K562 (cell line): ENCODE data around the gene PLCL2. TPM values are rescaled to one million over a fixed set of nuclear protein-coding genes. Genes with fewer than 3 reads are reported as not detected.

Experiments used
- ATAC-seq: fragments of 200-7000 bp; cut with Tn5 transposase; 3 replicates; pipeline ENCODE4 v1.9.1; 2020; ENCODE audit warnings: moderate library complexity
- BruUV-seq: library from RNA; stranded (reverse); fragments of 400-500 nt; replicated peaks from 2 replicates; lab custom pipeline; 2021; lab: Mats Ljungman, UMichigan
- CTCF ChIA-PET: fragments of 300-600 bp; formaldehyde crosslinking; extraction: SDS; loops from one replicate; lab custom pipeline; 2021; ENCODE audit warnings: low intra/inter-chr PET ratio; lab: Yijun Ruan, JAX
- POLR2A ChIA-PET: fragments of 300-600, 350-650 bp; sonication (Branson Sonifier 250); formaldehyde crosslinking; extraction: SDS; loops from one replicate; lab custom pipeline; 2021; ENCODE audit warnings: antibody characterized with exemption, inconsistent platforms; lab: Yijun Ruan, JAX
- DNase-seq, 4 experiments: peaks; one replicate each; pipeline versions ENCODE4 v3.0.0 to v3.0.0-alpha.2; 2011 to 2018; ENCODE audit warnings: low spot score in 3 of 4, mixed read lengths in 3 of 4; ENCODE audit errors: extremely low read depth in 1 of 4
- FAIRE-seq: peaks from 2 replicates; lab custom pipeline; 2011; peaks lifted over from hg19 to GRCh38; lab: Jason Lieb, UNC
- H2AFZ ChIP-seq: 2 replicates; pipeline ENCODE4 v1.6.0; 2011; ENCODE audit warnings: low read depth, low read length, control low read depth, inconsistent platforms
- H3K27ac ChIP-seq: fragments of 200-600 bp; 3 replicates; pipeline ENCODE4 v1.8.0; 2011; ENCODE audit warnings: low read depth, mild to moderate bottlenecking, control low read depth, inconsistent platforms, low read length, moderate library complexity, mixed read lengths; ENCODE audit errors: extremely low read depth
- H3K27me3 ChIP-seq, 2 experiments: fragments of 300-600 bp in 1 of 2; 2 replicates in 1 of 2; 3 replicates in 1 of 2; pipeline versions ENCODE4 v1.6.0 to v1.8.0; 2011; ENCODE audit warnings: inconsistent platforms in 2 of 2, low read length in 2 of 2, mild to moderate bottlenecking in 1 of 2, mixed read lengths in 1 of 2, moderate library complexity in 1 of 2; ENCODE audit not compliant: control insufficient read depth in 2 of 2, insufficient read depth in 2 of 2
- H3K36me3 ChIP-seq: fragments of 300-600 bp; 3 replicates; pipeline ENCODE4 v1.8.0; 2011; ENCODE audit warnings: mild to moderate bottlenecking, low read length, inconsistent platforms; ENCODE audit not compliant: control insufficient read depth, insufficient read depth
- H3K4me1 ChIP-seq, 2 experiments: fragments of 200-600 bp in 1 of 2; replicated peaks in 1 of 2; 2 replicates in 1 of 2; 3 replicates in 1 of 2; pipeline versions ENCODE4 v1.5.1 to v1.8.0; 2011; ENCODE audit warnings: inconsistent platforms in 2 of 2, low read length in 2 of 2, mild to moderate bottlenecking in 1 of 2, mixed read lengths in 1 of 2, moderate library complexity in 1 of 2; ENCODE audit not compliant: control insufficient read depth in 2 of 2, insufficient read depth in 2 of 2
- H3K4me2 ChIP-seq: 2 replicates; pipeline ENCODE4 v1.6.1; 2011; ENCODE audit warnings: low read length, control low read depth, inconsistent platforms, mixed read lengths; ENCODE audit not compliant: insufficient read depth
- H3K4me3 ChIP-seq: fragments of 200-600 bp; sonication (generic), shearing (Covaris generic); 2 replicates; pipeline ENCODE4 v1.5.1; 2016; ENCODE audit warnings: control low read depth, inconsistent platforms
- H3K79me2 ChIP-seq: fragments of 200-600 bp; 3 replicates; pipeline ENCODE4 v1.8.0; 2011; ENCODE audit warnings: low read length, inconsistent platforms; ENCODE audit not compliant: control insufficient read depth, insufficient read depth
- H3K9ac ChIP-seq, 2 experiments: 2 replicates each; pipeline versions ENCODE4 v1.6.0 to v1.6.1; 2011; ENCODE audit warnings: low read depth in 2 of 2, low read length in 2 of 2, control low read depth in 1 of 2, inconsistent platforms in 1 of 2, mild to moderate bottlenecking in 1 of 2, mixed read lengths in 1 of 2; ENCODE audit not compliant: insufficient read depth in 1 of 2
- H3K9me1 ChIP-seq: one replicate; pipeline ENCODE4 v1.6.0; 2011; ENCODE audit warnings: inconsistent platforms, mild to moderate bottlenecking, low read length, moderate library complexity; ENCODE audit not compliant: control insufficient read depth, insufficient read depth
- H3K9me3 ChIP-seq: replicated peaks from 2 replicates; pipeline ENCODE4 v1.5.1; 2011; ENCODE audit warnings: low read depth, low read length, inconsistent platforms; ENCODE audit not compliant: control insufficient read depth, insufficient read depth
- H4K20me1 ChIP-seq: replicated peaks from 2 replicates; pipeline ENCODE4 v1.6.1; 2011; ENCODE audit warnings: low read length, inconsistent platforms, mixed read lengths; ENCODE audit not compliant: control insufficient read depth, insufficient read depth
- DDX20 ChIP-seq: fragments of 450-650 bp; IDR thresholded peaks from 2 replicates; pipeline ENCODE4 v1.6.1; 2016; ENCODE audit warnings: missing genetic modification characterization, low read depth, mild to moderate bottlenecking, missing compliant biosample characterization, moderate library complexity
- DMBX1 ChIP-seq: fragments of 250-450 bp; sonication (Bioruptor Pico); IDR thresholded peaks from 2 replicates; pipeline ENCODE4 v1.8.0; 2022; ENCODE audit warnings: inconsistent platforms, mild to moderate bottlenecking, moderate library complexity, borderline replicate concordance
- FOXO4 ChIP-seq: fragments of 450-650 bp; formaldehyde crosslinking; IDR thresholded peaks from 2 replicates; pipeline ENCODE4 v1.4.0; 2020; ENCODE audit warnings: mild to moderate bottlenecking, moderate library complexity
- MAZ ChIP-seq, 2 experiments: fragments of 450-650 bp in 1 of 2; sonication (generic) in 1 of 2; formaldehyde crosslinking; IDR thresholded peaks in 1 of 2; conservative IDR thresholded peaks in 1 of 2; 2 replicates each; pipeline versions ENCODE4 v1.4.0 to v1.5.0; 2020; ENCODE audit warnings: mild to moderate bottlenecking in 1 of 2, missing genetic modification reagents in 1 of 2
- MBD2 ChIP-seq: sonication (generic); IDR thresholded peaks from 2 replicates; pipeline ENCODE4 v1.6.1; 2016; ENCODE audit warnings: low read depth, borderline replicate concordance
- MTA1 ChIP-seq: fragments of 450-650 bp; IDR thresholded peaks from 2 replicates; pipeline ENCODE4 v1.6.1; 2017; ENCODE audit warnings: borderline replicate concordance
- NCOA1 ChIP-seq: fragments of 450-650 bp; IDR thresholded peaks from 2 replicates; pipeline ENCODE4 v1.6.1; 2016; ENCODE audit warnings: low read depth
- RBM39 ChIP-seq: fragments of 200-400 bp; formaldehyde crosslinking; optimal IDR thresholded peaks from 2 replicates; pipeline ENCODE3; 2018; ENCODE audit warnings: low read depth, low read length
- RFX7 ChIP-seq: fragments of 250-450 bp; sonication (Bioruptor Pico); IDR thresholded peaks from 2 replicates; pipeline ENCODE4 v1.5.1; 2021; ENCODE audit warnings: mild to moderate bottlenecking
- TBL1XR1 ChIP-seq, 2 experiments: IDR thresholded peaks; 2 replicates each; pipeline ENCODE4 v1.6.1; 2012; ENCODE audit warnings: improper control_type of control experiment in 2 of 2, low read length in 2 of 2, mild to moderate bottlenecking in 1 of 2
- TFAM ChIP-seq: fragments of 250-450 bp; sonication (Bioruptor Pico); conservative IDR thresholded peaks from 2 replicates; pipeline ENCODE4 v1.5.0; 2021; ENCODE audit warnings: mild to moderate bottlenecking, moderate library complexity
- ZBTB9 ChIP-seq: fragments of 450-650 bp; formaldehyde crosslinking; IDR thresholded peaks from 2 replicates; pipeline ENCODE4 v1.4.0; 2020; ENCODE audit warnings: mild to moderate bottlenecking, moderate library complexity
- ZNF121 ChIP-seq: sonication (generic); formaldehyde crosslinking; conservative IDR thresholded peaks from 2 replicates; pipeline ENCODE4 v1.8.0; 2022; ENCODE audit warnings: missing genetic modification reagents
- ZNF551 ChIP-seq: fragments of 250-450 bp; sonication (Bioruptor Pico); IDR thresholded peaks from 2 replicates; pipeline ENCODE4 v1.5.0; 2021; ENCODE audit warnings: mild to moderate bottlenecking, moderate library complexity
- ZNF785 ChIP-seq: fragments of 250-450 bp; sonication (Bioruptor Pico); IDR thresholded peaks from 2 replicates; pipeline ENCODE4 v1.4.0; 2020; ENCODE audit warnings: mild to moderate bottlenecking
- WGBS: fragments of 100-300 bp; shearing (Covaris generic); methylation state at CpG from one replicate; pipeline ENCODE4 v1.1.6; 2016; ENCODE audit warnings: low coverage, mixed read lengths; ENCODE audit not compliant: insufficient coverage; ENCODE audit errors: missing lambda C conversion rate; 5-methylcytosine and 5-hydroxymethylcytosine counted together
- in situ Hi-C: fragments of 300-500 bp; cut with MboI; formaldehyde crosslinking; loops from 4 replicates; pipeline ENCODE4 v1.15.0; 2018; ENCODE audit warnings: inconsistent platforms, mixed read lengths
- intact Hi-C: fragments of 100-400 bp; cut with micrococcal nuclease; formaldehyde crosslinking; loops from 2 replicates; pipeline ENCODE4 v1.14.2; 2022
- polyA plus RNA-seq, 8 experiments: library from polyadenylated mRNA; depleted of rRNA in 4 of 8; stranded (reverse) in 5 of 8; unstranded in 3 of 8; fragments of >200 nt; fragmentation: Nextera tagmentation in 2 of 8; fragmentation: Illumina TruSeq in 1 of 8; extraction: Ambion mirVana in 2 of 8; extraction: Trizol in 1 of 8; gene quantifications; 2 replicates each; pipeline versions ENCODE4 v1.2.1 to v1.2.3, GENCODE V29; 2011 to 2014; ENCODE audit warnings: inconsistent platforms in 1 of 8, missing spikeins in 1 of 8
- total RNA-seq, 7 experiments: library from RNA; depleted of rRNA in 6 of 7; stranded (reverse); fragments of >200 nt in 6 of 7; fragmentation: Illumina TruSeq in 2 of 7; extraction: Trizol in 2 of 7; gene quantifications; 2 replicates each; pipeline versions ENCODE4 v1.2.1 to v1.2.3, GENCODE V29; 2011 to 2021; ENCODE audit warnings: low replicate concordance in 1 of 7
- TF ChIP-seq, protein P1 (sequence below): fragments of 450-650 bp; IDR thresholded peaks from 2 replicates; pipeline ENCODE4 v1.6.1; 2016; ENCODE audit warnings: borderline replicate concordance
- TF ChIP-seq, protein P2 (sequence below), 2 experiments: fragments of 250-450 bp in 1 of 2; fragments of 450-650 bp in 1 of 2; sonication (Bioruptor Pico) in 1 of 2; IDR thresholded peaks; 2 replicates each; pipeline versions ENCODE4 v1.6.1 to v1.8.0; 2016 to 2021; ENCODE audit warnings: mild to moderate bottlenecking in 2 of 2, moderate library complexity in 2 of 2, missing compliant biosample characterization in 1 of 2, missing genetic modification characterization in 1 of 2

The PLCL2 gene
- total and polyA plus RNA-seq, 9 of the 15 experiments (the other 6 are each of a cell fraction or from before 2014, with no cell fraction given), result 0.03 to 0.18 (median 0.11) TPM; not detected in 2

DNA sequence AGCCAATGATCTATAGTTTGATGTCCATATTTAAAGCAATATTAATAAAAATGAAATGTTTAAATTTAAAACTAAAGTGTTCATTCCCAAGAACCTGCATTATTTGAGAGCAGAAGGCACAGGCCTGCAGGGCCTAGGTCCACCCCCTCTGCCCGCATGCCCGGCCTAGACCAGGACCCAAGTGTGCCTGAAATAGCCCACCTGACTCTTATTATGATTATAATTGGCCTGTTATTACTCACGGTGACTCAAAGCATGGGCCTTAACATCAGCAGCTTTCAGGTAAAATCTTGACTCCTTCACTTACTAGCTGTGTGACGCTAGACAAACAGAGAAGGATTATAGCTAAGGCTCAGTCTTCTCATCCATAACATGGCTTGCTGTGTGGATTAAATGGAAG, 128.8 kb downstream of the PLCL2 start (continued):
- no peak for TF ChIP-seq TFAM
- TF ChIP-seq, all 486 proteins: peak for 0

- peaks cover 9 to 11% of the 10 kb centered on the region in 2 experiments for H3K27me3 ChIP-seq
- FAIRE-seq (no peak), DNase-seq (no peak), ATAC-seq (no peak)
- H3K4me3 ChIP-seq, result no peak overlapping the region
- no peak overlapping the region for H3K4me2 ChIP-seq
- POLR2A ChIA-PET, result interaction anchor here (1.8 kb wide), 1 partner anchor 11 kb away, joined by 8 read pairs; no protein-coding TSS in a partner anchor
- BruUV-seq, result no TSS peak
- no peaks in the 10 kb centered on the region for H3K79me2 ChIP-seq
- no peak overlapping the region for H3K9ac ChIP-seq
- no peaks in the 10 kb centered on the region for H4K20me1 ChIP-seq
- no peaks in the 10 kb centered on the region for H3K4me1 ChIP-seq
- CTCF ChIA-PET, result no interaction called here
- 8% methylated on average over 2 of the region's 2 CpGs for WGBS
- H3K9me1 ChIP-seq, result no peaks in the 10 kb centered on the region
- intact Hi-C loops, result no loop called here
- in situ Hi-C loops, result no loop called here
- no peak overlapping the region for H2AFZ ChIP-seq
- H3K9me3 ChIP-seq, result no peaks in the 10 kb centered on the region
- no peaks in the 10 kb centered on the region for H3K36me3 ChIP-seq
- H3K27ac ChIP-seq, result no peak overlapping the region
- no peak for TF ChIP-seq MAZ (CRISPR knock-in tag; conservative IDR thresholded peaks at IDR 0.05 in 1 of 2, IDR thresholded peaks at IDR 0.05 in 1 of 2)
- no peak for TF ChIP-seq RFX7 (CRISPR knock-in tag)
- no peak for TF ChIP-seq DDX20 (tag)
- TF ChIP-seq RBM39, result no peak
- no peak for TF ChIP-seq DMBX1 (CRISPR knock-in tag)
- no peak for TF ChIP-seq ZBTB9
- TF ChIP-seq, protein P1, sequence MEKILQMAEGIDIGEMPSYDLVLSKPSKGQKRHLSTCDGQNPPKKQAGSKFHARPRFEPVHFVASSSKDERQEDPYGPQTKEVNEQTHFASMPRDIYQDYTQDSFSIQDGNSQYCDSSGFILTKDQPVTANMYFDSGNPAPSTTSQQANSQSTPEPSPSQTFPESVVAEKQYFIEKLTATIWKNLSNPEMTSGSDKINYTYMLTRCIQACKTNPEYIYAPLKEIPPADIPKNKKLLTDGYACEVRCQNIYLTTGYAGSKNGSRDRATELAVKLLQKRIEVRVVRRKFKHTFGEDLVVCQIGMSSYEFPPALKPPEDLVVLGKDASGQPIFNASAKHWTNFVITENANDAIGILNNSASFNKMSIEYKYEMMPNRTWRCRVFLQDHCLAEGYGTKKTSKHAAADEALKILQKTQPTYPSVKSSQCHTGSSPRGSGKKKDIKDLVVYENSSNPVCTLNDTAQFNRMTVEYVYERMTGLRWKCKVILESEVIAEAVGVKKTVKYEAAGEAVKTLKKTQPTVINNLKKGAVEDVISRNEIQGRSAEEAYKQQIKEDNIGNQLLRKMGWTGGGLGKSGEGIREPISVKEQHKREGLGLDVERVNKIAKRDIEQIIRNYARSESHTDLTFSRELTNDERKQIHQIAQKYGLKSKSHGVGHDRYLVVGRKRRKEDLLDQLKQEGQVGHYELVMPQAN, result no peak
- TF ChIP-seq MBD2, result no peak
- TF ChIP-seq MTA1, result no peak
- TF ChIP-seq ZNF785 (CRISPR knock-in tag), result no peak
- no peak for TF ChIP-seq FOXO4
- no peak for TF ChIP-seq NCOA1
- no peak for TF ChIP-seq ZNF551
- TF ChIP-seq ZNF121 (CRISPR knock-in tag), result no peak
- TF ChIP-seq TBL1XR1 (IDR thresholded peaks at IDR 0.05; ENCODE audit: low read length in 2 of 2), result no peak
- TF ChIP-seq, protein P2, sequence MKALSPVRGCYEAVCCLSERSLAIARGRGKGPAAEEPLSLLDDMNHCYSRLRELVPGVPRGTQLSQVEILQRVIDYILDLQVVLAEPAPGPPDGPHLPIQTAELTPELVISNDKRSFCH (CRISPR knock-in tag; IDR thresholded peaks at IDR 0.05), result no peak
- TF ChIP-seq, protein P2 (tag; IDR thresholded peaks at IDR 0.05), result no peak
Measured at GRCh38 chr3:17014284-17014683, 129.5 kb downstream of the PLCL2 start.
